GM19351 (cell line): ENCODE data around the gene CLNK.
A peak's percentile ranks its signal among the peaks of the same experiment; 100 is the strongest.

Source experiments
- ATAC-seq: cut with Tn5 transposase; IDR thresholded peaks from one replicate; pipeline ENCODE4 v1.9.1; 2021; ENCODE audit warnings: mild to moderate bottlenecking, moderate library complexity; ENCODE audit not compliant: unreplicated experiment

CLNK gene

DNA sequence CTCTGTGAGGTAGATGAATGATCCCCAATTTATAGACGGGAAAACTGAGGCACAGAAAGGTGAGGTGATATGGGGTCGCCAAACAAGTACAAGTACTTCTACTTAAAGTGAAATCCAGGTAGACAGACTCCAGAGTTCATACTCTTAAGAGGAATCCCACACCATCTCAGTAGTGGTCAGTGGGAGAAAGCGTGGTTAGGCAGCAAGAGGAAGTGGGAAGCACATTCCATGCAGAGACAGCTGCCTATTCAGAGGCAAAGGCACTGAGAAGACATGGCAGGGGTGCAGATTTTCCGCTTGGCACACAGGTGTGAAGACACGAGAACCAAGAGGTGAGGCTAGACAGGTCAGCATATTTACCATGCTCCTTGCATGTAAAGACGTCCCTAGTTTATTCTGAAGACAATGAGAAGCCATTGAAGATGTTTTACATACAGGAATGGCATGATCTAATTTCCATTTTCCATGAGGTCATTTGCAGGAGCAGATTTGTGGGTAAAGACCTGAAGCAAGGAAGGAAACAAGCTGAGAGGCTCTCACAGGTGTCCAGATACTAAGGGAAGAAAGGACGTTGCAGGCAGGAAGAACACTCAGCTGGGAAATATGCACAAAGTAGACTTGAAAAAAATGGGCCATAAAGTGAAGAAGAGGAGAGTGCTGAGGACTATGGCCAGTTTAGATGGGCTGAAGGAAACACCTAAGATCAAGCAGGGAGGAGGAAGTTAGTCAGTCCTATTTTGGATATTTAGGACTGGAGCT, 17.3 kb upstream of the CLNK start:
- no peak for ATAC-seq

DNA sequence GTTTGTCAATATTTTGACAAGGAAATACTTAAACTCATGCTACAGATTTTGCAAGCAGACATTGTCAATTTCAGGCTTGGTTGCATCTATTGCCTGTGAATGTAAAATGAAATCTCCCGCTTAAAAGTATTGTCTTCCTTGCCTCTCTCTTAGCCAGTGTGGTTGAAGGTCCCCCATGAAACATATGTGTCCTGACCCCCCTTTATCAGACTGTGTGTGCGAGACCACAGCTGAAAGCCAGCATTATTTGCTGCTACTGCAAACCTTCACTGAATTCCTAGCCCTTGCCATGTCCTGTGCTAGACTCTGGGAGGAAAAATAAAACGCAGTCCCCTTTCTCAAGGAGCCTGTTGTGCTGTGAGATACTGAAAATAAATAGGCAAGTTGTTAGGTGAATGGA, 16.6 kb upstream of the CLNK start:
- ATAC-seq = no peak

DNA sequence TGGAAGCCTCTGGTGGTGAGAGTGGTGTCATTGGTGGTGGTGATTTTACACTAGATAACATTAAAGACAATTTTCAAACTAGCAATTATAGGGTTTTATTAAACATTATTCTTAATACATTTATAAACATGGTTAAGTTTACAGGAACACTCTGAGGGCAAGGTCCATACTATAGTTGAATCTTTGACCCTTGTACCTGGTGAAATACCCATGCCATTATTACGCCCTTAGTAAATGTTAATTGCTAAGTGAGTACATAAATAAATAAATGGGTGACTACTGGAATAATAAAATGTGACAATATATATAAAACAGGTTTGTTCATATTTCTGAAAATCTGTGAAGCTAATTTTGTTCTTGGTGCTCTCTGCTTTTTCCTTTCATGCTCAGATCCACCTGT, 13.6 kb upstream of the CLNK start:
- no peak for ATAC-seq

DNA sequence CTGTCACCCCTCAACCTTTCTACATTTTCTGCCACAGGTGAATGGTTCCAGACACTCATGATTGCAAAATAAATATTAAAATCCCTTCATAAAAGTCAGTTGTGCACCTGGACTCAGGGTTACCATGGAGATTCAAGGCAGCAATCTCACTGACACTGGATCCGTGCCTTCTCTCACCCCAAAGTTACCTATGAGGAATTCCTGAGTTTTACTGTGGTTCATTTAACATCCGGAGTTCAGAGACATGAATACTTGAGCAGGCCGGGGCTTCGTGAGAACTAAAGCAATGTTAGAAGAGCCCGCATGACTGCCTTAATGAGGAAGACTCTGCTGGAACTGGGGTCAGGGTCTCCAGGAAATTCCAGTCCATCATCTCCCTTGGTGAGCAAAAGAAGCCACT, 12.5 kb upstream of the CLNK start:
- ATAC-seq = no peak

DNA sequence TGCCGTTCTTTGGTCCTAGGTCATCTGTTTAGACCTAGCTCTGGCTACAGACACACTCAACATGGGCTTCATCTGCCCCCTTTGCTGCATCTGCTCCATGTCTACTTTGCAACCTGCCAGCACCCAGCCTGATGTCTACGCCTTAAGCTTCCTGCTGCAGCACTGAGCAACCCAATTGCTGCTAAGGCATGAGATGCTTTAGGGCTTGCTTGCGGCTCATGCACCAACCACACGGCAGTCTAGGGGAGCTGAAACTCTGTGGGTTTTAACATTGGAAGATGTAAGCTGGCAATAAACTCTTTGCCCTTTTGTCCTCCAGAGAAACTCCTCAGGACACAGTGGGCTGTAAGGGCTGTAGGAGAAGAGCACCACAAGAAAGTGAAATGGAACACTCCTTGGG, 11.7 kb upstream of the CLNK start:
- no peak for ATAC-seq

DNA sequence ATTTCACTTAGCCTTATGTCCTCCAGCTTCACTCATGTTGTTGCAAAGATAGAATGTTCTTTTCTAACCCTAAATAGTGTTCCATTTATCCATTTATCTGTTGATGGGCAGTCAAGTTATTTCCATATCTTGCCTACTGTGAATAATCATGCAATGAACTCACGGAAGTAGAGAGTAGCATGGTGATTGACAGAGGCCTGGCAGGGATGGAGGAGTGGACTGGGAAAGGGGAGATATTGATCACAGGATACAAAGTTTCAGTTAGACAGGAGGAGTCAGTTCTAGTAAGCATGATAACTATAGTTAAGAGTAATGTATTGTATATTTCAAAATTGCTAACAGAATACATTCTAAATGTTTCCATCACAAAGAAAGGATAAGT, 10.3 kb upstream of the CLNK start:
- ATAC-seq = no peak

DNA sequence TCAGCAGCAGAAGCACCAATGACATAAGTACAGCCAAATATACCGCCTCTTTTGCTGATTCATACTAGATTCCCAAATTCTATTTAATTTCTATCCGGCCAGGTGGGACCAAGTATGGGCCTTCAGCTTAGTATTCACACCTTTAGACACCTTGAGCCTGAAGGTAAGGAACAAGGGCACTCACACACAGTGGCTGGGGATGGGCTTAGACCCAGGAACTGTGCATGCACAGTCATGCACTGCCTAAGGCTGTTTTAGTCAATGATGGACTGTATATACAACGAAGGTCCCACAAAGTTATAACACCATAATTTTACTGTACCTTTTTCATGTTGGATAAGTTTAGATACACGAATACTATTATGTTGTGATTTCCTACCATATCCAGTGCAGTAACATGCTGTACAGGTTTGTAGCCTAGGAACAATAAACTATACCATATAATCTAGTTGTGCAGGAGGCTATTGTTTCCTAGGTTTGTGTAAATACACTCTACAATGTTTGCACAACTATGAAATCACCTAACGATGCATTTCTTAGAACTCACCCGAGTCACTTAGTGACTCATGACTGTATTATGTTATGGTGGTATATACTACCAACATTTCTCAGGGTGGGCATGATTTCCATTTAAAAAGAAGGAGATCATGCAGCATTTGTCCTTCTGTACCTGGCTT, 9.7 kb upstream of the CLNK start:
- no peak for ATAC-seq

DNA sequence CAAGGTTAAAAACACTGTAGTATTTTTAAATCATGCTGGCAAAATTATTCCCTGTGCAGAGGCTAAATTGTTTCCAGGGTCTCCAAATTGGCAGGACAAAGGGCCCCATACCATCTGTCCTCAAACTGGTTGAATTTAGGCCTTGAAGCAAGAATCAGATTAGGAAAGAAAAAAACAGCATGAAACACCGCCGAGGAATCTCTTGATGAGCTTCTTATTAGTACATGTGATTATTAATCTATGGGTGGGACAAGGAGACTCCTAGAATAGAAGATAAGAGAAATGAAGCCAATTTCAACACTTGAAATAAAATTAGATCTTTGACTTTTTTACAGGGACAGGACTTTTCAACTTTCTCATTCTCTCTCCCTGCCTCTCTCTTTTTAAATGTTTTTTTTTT, 7.1 kb upstream of the CLNK start:
- no peak for ATAC-seq

DNA sequence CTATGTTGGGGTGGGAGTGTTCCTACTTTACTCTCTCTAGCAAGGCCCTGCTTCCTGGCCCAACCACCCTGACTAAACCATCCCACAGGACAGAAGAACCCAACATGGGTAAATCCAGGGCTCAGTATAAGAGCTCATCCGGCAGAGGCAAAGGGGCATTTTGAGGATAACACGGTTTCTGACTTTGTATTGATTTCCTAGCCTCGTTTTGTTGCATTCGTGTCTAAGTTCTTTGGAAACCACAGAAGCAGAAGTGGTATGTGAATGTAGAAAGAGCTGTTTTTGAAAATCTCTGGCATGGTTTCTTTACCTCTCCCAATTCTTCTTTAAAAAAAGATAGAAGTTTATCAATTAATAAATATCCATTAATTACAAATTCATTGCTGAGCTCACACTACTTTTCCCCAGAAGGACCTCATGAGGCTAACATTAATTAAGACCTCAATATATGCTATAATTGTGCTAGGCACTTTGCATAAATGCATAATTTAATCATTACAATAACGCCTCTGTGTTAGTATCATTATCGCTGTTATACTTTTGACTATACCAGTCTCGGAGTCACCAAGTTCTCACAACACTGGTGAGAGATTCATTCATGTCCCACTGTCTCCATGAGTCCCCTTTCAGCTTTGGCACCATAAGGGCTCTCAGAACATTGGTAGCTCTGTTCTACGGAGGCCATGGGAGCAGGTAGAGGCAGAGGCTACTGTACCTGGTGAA, 5.8 kb upstream of the CLNK start:
- ATAC-seq = peak; percentile 46

DNA sequence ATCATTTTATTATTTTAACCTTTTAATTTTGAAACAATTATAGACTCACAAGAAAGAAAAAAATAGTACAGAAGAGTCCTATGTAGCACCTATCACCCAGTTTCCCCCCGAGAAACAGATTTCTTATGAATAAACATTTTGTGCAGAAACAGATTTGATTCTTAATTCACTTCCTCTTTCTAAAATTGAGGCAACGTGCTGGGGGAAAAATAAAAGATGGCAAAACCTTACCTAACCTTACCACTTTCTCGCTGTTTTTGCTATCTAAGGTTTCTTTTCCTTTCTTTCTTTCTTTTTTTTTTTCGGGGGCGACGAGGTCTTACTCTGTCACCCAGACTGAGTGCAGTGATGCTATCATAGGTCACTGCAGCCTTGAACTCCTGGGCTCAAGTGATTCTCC, 4.3 kb upstream of the CLNK start:
- no peak for ATAC-seq

DNA sequence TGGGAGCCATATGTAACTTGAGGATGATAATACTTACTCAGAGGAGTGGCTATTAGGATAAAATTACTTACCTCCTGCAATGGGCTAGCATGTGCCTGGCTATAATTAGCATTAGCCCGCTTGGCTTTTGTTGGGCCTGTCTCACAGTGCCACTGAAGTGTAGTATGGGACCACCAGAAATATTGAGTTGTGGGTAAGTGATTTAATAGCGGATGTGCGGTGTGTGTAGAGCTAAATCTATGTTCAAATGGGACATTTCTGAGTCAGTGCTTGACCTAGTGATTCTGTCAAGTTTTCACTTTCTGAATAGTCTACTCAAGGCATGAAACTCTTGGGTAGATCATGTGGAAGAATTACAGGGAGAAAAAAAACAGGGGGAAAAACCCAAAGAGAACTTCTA, 3.5 kb upstream of the CLNK start:
- ATAC-seq = peak; percentile 40

DNA sequence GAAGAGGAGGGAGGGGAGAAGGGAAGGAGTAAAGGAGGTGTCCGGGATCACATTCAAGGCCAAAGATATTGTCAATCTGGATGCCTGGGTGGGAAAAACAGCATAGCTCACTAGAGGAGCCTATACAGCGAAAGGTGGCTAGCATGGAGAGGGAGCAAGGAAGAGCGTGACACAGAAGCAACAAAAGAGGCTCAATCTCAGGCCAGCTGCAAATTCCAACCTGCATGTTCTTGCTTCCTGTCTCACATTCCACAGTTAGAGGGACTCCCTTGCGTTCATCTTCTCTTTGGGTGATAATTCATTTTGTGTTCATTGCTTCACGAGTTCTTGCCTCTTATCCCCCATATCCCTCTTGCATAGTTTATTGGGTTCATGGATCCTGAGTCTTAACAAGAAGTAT, 3.0 kb upstream of the CLNK start:
- no peak for ATAC-seq

DNA sequence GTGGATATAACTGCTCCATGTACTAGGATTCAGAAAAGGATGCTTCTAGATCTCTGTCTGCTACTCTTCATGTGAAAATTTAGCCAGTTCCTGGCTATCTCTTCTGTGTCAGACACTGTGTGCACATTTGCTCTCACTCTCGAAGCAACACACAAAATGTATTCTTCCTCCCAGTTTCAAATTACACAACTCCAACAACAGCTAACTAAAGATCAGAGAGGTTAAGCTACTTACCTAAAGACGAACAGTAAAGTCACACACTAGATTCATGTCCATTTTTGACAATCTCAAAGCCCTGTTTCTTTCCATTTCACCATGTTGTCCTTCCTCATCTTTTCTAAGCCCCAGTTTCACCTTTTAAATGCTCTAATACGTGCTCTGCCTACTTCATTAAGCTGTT, 2.2 kb downstream of the CLNK start:
- ATAC-seq = no peak

DNA sequence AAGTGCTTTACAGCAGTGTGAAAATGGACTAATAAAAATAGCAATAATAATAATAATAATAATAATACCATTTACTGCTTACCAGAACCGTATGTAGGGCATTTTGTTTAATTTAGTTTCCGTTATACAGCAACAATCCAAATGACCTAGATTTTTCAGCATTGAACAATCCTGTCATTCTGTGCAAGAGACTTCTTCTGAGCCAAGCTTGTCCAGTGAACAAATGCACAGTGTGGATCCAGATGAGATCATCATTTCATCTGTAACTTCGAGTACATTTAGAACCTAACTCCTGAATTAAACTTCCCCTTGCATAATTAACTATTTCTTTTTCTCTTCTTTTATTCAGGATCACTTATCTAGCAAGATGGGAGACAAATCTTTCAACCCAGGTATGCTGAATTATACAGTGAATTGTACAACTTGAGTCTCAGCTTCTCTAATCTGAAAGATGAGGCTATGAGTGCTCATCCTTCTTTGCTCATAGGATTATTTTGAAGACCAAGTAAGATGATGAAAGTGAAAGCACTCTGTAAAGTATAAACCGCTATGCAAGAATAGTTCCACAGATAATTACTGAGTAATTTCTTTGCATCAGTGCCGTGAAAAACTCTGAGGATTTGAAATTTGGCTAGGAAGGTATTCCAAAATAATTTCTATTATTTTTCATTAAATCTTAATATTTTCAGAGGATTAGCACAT, 6.6 kb downstream of the CLNK start:
- peak; percentile 65 for ATAC-seq

DNA sequence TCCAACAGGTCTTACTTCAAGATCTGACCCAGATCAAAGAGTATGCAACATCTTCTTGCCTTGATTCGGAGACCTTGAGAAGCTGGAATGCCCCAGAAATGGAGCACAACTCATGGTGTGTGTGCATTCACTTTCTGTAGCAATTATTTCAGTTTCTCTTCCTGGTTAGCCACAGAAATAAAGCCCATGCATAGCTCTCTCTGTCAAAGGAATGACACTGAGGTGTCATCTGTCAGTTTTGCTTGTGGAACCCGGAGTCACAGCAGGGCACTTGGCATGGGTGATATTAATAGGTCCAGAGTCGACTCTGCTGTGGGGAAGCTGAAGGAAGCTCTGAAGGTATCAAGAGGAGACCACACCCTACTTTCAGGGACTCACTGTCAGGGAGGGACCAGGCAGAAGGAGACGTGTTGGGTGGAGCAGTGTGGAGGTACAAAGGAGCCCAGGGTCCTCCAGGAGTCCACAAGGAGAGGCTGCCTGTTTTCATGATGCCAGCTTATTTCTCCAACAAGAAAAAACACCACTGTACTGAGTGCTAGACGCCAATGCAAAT, 10.7 kb downstream of the CLNK start:
- ATAC-seq = peak; percentile 65

DNA sequence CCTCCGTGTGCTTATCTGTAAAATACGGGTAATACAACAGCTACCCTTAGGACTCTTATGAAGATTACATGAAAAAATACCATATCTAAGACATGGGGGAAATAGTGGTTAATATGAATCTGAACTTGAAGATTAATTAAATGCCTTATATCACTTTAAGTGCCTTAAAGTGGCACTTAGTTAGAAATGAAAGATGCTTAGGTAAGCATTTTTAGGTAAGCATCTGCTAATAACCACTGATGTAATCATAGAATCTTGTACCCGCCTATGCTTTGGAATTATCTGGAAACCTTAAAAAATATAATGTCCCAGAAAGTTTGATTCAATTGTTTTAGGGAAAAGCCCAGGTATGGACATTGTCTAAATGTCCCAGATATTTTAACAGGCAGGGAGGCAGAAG, 12.2 kb downstream of the CLNK start:
- no peak for ATAC-seq

DNA sequence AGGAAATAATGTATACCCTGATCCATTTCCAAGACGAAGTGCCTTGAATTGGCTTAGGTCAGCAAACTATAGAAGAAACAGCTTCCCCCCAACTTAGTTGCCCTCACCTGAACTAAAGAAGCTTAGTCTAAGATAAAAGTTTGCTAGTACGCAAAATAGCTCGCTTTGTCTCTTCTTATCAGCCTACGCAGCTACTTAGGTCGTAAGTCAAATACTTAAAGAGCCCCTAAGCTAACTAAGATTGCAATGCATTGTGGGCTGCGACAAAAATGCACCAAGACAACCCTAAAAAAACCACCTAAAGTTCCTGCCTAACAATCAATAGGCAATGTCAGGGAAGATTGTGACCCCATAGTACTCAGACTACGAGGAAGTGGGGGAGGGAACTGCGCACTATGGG, 12.8 kb downstream of the CLNK start:
- no peak for ATAC-seq

DNA sequence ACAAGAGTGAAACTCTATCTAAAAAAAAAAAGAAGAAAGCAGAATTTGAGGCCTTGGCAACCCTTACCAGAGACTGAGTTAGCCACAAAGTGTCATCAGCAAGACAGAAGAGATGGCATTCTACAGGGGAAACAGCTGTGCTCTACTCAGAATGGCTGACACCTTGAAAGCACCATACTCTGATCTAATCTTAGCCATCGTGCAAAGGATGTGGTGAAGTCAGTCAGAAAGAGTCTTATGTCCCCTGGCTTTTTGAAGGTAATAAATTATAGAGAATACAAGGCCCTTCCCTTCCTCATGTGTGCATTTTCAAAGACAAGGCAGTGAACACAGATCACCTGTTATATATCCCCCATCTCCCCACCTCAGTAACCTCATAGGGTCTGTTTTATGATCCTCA, 13.2 kb downstream of the CLNK start:
- peak; percentile 86 for ATAC-seq

DNA sequence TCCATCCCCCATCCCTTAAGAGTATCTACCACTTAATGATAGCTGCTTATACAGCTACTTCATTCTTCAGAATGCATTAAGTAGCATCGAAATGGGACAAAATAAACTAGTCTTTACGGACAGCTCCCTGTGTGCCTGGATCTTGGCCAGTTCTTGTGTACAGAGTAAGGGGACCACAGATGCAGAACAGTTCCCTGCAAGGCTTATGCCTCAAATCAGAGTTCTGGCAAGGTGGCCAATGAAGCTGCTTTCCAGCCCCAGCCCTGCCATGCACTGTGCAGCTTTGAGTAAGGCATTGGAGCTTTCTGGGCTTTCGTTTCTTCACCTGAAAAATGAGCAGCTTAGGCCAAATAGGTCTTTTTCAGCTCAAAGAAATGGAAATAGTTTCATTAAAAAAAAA, 14.2 kb downstream of the CLNK start:
- no peak for ATAC-seq

DNA sequence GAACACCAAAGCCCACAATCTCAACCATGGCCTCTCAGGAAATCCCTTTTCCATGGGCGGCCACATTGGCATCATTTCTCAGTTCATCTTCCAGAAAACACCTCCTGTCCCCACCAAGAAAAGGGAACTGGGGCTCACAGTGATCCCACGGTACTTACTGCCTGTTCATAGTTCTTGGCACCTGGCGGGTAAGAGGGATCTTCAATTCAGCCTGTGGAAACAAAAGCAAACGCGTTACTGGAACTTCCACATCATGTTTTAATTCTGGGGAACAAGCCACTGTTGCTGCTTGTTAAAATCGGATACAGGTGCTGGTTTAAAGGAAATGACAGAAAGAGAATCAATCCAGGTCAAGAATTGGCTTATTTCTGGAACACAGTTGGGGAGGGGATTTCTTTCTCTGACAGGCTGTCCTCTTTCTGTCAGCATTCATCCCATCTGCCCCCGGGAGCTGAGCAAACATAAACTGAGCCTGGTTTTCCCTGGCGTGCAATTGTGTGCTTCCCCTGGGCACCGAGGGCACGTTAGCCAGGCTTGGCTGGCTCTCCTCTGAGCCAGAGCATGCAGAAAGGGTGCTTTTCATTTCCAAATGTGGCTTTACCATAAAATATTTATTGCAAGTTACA, 16.8 kb downstream of the CLNK start:
- ATAC-seq = no peak

DNA sequence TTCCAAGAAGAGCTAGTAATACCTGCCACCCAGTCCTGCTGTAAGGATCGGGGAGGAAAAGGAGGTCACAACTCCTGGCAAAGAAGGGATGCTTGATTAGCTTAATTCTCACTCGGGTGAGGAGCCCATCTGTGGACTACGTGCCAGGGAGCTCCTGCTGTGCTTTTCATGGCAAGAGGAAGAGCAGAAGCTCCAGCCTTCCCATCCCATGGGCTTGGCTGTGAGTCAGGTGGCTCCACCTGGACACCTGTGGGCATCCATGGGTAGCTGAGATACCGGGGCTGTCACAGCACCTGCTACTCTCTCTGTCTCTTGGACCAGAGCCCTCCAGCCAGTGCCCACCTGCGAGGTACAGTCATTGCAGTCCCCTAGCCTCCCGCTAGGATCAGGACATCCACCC, 18.0 kb downstream of the CLNK start:
- no peak for ATAC-seq
